GM19043 (cell line): ENCODE data around the gene COQ8A.
"Not testable (repeated sequence)": the region's sequence is repeated elsewhere in the genome, so short reads cannot be mapped to it uniquely, and the experiment has no call there.

ENCODE experiments used
- ATAC-seq: cut with Tn5 transposase; IDR thresholded peaks from one replicate; pipeline ENCODE4 v1.9.1; 2021; ENCODE audit warnings: low read depth; ENCODE audit not compliant: unreplicated experiment

COQ8A gene

GRCh38 chr1:226999579-226999978, 59.5 kb downstream of the COQ8A start:
- ATAC-seq = not testable (repeated sequence)

DNA sequence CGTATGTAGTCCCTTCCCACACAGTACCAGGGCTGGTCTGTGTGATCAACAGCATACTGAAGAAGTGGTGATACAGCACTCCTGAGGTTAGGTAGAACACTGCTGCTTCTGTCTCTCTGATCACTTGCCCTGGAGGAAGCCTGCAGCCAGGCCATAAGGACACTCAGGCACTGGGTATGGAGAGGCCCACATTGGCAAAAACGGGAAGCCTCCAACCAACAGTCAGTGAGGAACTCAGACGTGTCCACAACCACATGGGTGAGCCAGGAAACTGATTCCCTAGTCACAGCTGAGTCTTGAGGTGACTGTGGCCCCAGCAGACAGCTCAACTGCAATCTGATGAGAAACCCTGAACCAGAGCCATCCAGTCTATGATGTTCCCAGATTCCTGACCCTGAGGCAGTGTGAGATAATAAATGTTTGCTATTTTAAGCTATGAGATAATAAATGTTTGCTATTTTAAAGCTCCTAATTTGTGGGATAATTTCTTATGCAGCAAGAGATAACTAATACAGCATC, 62.5 kb downstream of the COQ8A start:
- ATAC-seq = no peak

- no peak for ATAC-seq
Observed at GRCh38 chr1:227003165-227003564, 63.1 kb downstream of the COQ8A start.

GRCh38 chr1:227004796-227005195, 64.7 kb downstream of the COQ8A start:
- ATAC-seq = no peak

GRCh38 chr1:227006226-227006796, 66.2 kb downstream of the COQ8A start:
- ATAC-seq = no peak

DNA sequence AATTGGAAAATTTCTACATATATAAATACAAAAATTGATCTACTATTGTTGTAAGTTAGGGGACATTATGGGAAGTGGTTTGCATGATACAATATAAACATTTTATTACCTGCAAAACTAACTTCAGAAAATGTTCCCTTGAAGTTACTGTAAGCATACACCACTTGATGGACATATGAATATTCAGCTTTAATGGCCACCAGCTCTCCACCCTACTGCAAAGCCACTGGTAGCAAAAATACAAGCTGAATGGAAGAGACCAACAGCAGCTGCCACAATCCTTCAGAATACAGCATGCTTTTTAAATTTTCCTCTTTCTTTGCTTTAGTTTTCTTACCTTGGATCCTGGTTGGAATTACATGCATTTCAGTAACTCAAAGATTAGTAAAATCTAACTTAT, 69.8 kb downstream of the COQ8A start:
- ATAC-seq = no peak

DNA sequence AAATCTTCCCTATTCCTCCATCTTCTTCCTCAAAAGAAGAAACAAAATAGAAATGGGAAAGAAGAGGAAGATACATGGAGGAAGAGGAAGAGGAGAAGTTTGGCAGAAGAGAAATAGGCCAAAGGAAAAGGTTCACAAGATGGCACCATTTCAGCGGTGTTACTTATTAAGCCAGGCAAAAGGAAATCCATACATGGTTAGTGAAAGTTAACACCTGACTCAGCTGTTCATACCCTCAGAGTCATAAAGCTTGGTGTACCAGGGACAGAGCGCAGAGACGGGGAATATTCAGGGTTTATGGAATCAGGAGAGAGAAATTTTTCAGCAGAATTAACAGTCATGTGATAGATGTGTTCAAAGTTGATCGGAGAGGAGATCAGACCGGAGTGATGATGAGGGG, 70.6 kb downstream of the COQ8A start:
- ATAC-seq = no peak

DNA sequence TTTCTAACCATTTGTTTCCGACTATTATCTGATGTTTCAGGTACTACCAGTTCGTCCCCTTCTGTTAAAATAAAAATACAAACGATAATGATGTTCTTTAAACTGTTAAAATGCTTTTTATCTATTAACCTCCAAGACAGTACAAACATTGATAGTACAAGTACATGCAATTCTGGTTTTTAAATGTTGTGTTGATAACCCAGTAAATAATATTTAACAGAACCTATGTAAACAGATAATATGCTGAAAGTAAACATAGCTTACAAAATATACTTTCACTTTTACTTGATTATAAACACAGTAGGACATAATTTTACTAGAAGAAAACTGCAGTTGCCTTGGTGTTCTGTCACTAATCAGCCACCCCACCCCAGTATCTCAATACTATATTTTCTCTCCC, 76.9 kb downstream of the COQ8A start:
- ATAC-seq = no peak

DNA sequence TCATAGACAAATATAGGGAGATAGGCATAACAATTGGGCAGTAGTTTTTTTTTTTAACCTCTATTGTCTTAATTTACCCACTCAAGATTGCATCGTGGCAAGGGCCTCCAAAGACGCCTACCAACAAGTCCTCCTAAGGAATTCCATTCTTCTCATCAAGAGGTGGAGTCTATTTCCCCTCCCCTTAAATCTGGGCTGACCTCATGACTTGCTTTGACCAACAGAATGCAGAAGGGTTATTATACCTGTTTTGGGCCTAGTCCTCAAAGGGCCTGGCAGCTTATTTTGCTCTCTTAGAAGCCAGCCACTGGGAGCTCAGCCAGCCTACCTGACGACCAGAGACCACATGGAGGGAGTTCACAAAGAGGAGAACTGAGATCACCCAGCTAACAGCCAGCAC, 92.3 kb downstream of the COQ8A start:
- no peak for ATAC-seq

- ATAC-seq = no peak
Observed at GRCh38 chr1:227033880-227034279, 93.8 kb downstream of the COQ8A start.

- no peak for ATAC-seq
Observed at GRCh38 chr1:227035316-227035715, 95.2 kb downstream of the COQ8A start.

- ATAC-seq = no peak
Observed at GRCh38 chr1:227037121-227037520, 97.0 kb downstream of the COQ8A start.
